Right atrium auricular region (tissue), 2 donors: ENCODE measurements around the gene APP. TPM values are rescaled to one million over a fixed set of nuclear protein-coding genes. Genes with fewer than 3 reads are reported as not detected.

Experiments used
- DNase-seq: peaks from one replicate; pipeline ENCODE4 v3.0.0-alpha.2; 2019; ENCODE audit warnings: low spot score
- H3K27ac ChIP-seq, 2 donors: fragments of 200-600 bp; sonication (generic); 1 replicate in 1 of 2; 2 replicates in 1 of 2; pipeline ENCODE4 v1.5.1; 2016 to 2019
- H3K27me3 ChIP-seq, 2 donors: fragments of 200-600 bp; sonication (generic); one replicate each; pipeline versions ENCODE4 v1.5.1 to v1.6.0; 2017 to 2019
- H3K36me3 ChIP-seq: fragments of 200-600 bp; sonication (generic); one replicate; pipeline ENCODE4 v1.5.1; 2016
- H3K4me1 ChIP-seq, 2 donors: fragments of 200-600 bp; sonication (generic); one replicate each; pipeline versions ENCODE4 v1.5.1 to v1.6.0; 2017 to 2019
- H3K4me3 ChIP-seq, 2 donors: fragments of 200-600 bp; sonication (generic); 1 replicate in 1 of 2; 2 replicates in 1 of 2; pipeline ENCODE4 v1.5.1; 2017 to 2019; ENCODE audit warnings: mild to moderate bottlenecking in 1 of 2, moderate library complexity in 1 of 2
- H3K9me3 ChIP-seq, 2 donors: fragments of 200-600 bp; sonication (generic); one replicate each; pipeline ENCODE4 v1.5.1; 2019
- CTCF ChIP-seq, 2 donors: fragments of 200-600 bp; sonication (generic); IDR thresholded peaks; one replicate each; pipeline ENCODE4 v1.5.1; 2019; ENCODE audit warnings: antibody characterized with exemption in 2 of 2
- total RNA-seq, 2 donors: library from RNA; depleted of rRNA; stranded (reverse); fragments of >200 nt; gene quantifications; one replicate each; pipeline ENCODE4 v1.1.0, GENCODE V29; 2016

APP gene
- total RNA-seq, 2 donors from 2014 or later, result 326 to 389 TPM

- no peak overlapping the region for H3K27ac ChIP-seq
- peaks cover 12% of the 10 kb centered on the region for H3K36me3 ChIP-seq
- no peak for DNase-seq
- no peaks in the 10 kb centered on the region for H3K9me3 ChIP-seq
- no peak overlapping the region for H3K4me3 ChIP-seq
- TF ChIP-seq CTCF (IDR thresholded peaks at IDR 0.05), result no peak
- H3K27me3 ChIP-seq, result no peaks in the 10 kb centered on the region
- H3K4me1 ChIP-seq, result no peaks in the 10 kb centered on the region
Measured at GRCh38 chr21:25898671-25899070, 271.9 kb downstream of the APP start.

- no peaks in the 10 kb centered on the region for H3K27me3 ChIP-seq
- TF ChIP-seq CTCF (IDR thresholded peaks at IDR 0.05), result no peak
- H3K9me3 ChIP-seq, result no peaks in the 10 kb centered on the region
- peaks cover 13% of the 10 kb centered on the region for H3K36me3 ChIP-seq
- no peak overlapping the region for H3K4me3 ChIP-seq
- peaks cover 0 to 4% of the 10 kb centered on the region in 2 donors for H3K4me1 ChIP-seq
- no peak for DNase-seq
- no peak overlapping the region for H3K27ac ChIP-seq
Measured at GRCh38 chr21:25897383-25897782, 273.2 kb downstream of the APP start.

GRCh38 chr21:25896501-25897056, 274.0 kb downstream of the APP start:
- H3K27me3 ChIP-seq, result no peaks in the 10 kb centered on the region
- no peak overlapping the region for H3K27ac ChIP-seq
- H3K4me3 ChIP-seq, result no peak overlapping the region
- H3K36me3 ChIP-seq, result peaks cover 14% of the 10 kb centered on the region
- no peak for DNase-seq
- no peak for TF ChIP-seq CTCF (IDR thresholded peaks at IDR 0.05)
- H3K9me3 ChIP-seq, result no peaks in the 10 kb centered on the region
- peaks cover 0 to 7% of the 10 kb centered on the region in 2 donors for H3K4me1 ChIP-seq

- H3K27me3 ChIP-seq, result no peaks in the 10 kb centered on the region
- H3K4me3 ChIP-seq, result no peak overlapping the region
- peak; percentile 20 to 75 for TF ChIP-seq CTCF (IDR thresholded peaks at IDR 0.05)
- H3K4me1 ChIP-seq, result peaks cover 0 to 7% of the 10 kb centered on the region in 2 donors
- no peak overlapping the region for H3K27ac ChIP-seq
- H3K36me3 ChIP-seq, result peaks cover 19% of the 10 kb centered on the region
- DNase-seq, result no peak
- H3K9me3 ChIP-seq, result no peaks in the 10 kb centered on the region
Measured at GRCh38 chr21:25895565-25896205, 274.9 kb downstream of the APP start.

- no peaks in the 10 kb centered on the region for H3K27me3 ChIP-seq
- H3K27ac ChIP-seq, result no peak overlapping the region
- DNase-seq, result no peak
- peaks cover 34% of the 10 kb centered on the region for H3K36me3 ChIP-seq
- no peak overlapping the region for H3K4me3 ChIP-seq
- no peak for TF ChIP-seq CTCF (IDR thresholded peaks at IDR 0.05)
- H3K9me3 ChIP-seq, result no peaks in the 10 kb centered on the region
- peaks cover 0 to 7% of the 10 kb centered on the region in 2 donors for H3K4me1 ChIP-seq
Measured at GRCh38 chr21:25893191-25893590, 277.4 kb downstream of the APP start.

GRCh38 chr21:25891596-25891995, 279.0 kb downstream of the APP start:
- Histone ChIP-seq H3K4me3 (no peak overlapping the region), H3K27me3 (no peaks in the 10 kb centered on the region), H3K9me3 (no peaks in the 10 kb centered on the region), H3K4me1 (peaks cover 0 to 7% of the 10 kb centered on the region in 2 donors), H3K27ac (no peak overlapping the region), H3K36me3 (peaks cover 40% of the 10 kb centered on the region)
- DNase-seq, result no peak
- no peak for TF ChIP-seq CTCF (IDR thresholded peaks at IDR 0.05)
